Placental epithelial cell (primary cell): ENCODE data around the gene PRSS3. TPM values are rescaled to one million over a fixed set of nuclear protein-coding genes. Genes with fewer than 3 reads are reported as not detected.

Source experiments
- small RNA-seq: library from RNA; depleted of rRNA; stranded (forward); fragments of <200 nt; gene quantifications from one replicate; pipeline ENCODE3, GENCODE V24; 2012
- total RNA-seq: library from RNA; depleted of rRNA; stranded (reverse); fragments of >200 nt; gene quantifications from 2 replicates; pipeline ENCODE4 v1.2.3, GENCODE V29; 2012

The PRSS3 gene
- total RNA-seq, result 0.79 and 8.6 TPM in 2 replicates

DNA sequence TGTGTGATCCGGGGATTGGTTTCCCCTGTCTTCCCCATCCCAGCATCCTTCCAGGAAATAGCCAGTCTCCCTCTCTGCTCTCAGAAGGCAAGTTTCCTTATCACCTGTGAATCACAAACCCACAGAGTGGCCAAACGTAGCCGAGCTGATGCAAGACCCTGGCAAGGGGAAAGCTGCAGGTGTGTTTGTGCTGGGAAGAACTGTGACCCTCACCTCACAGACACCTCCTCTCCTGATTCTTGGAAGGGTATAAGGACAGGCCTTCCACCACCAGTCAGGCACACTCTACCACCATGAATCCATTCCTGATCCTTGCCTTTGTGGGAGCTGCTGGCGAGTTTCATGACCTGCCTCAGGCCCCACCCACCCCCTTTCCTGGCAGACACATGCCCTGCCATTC is at the start of gene PRSS3:
TSS of gene PRSS3 (plus strand) at position 281 of the 400 bp plus-strand sequence. CDS start at position 294, 13 bp downstream.

GRCh38 chr9:33816327-33817252 is 21.2 kb downstream of the PRSS3 start, which contains the start of gene UBE2R2:
Gene UBE2R2 (plus strand): TSS chr9:33817160. CDS start chr9:33817758, 598 bp downstream.

Small RNAs within 50 kb of the gene (small RNA-seq; reads per million reads assigned to genes)
- gene RF00019, result not detected

Other genes with a start within 250 kb of the PRSS3 start
- 17.7 and 20.8 TPM in 2 replicates for gene UBE2R2, start 21.6 kb downstream of the PRSS3 start, total RNA-seq